ENCODE results near the gene RFTN2. TPM values are rescaled to one million over a fixed set of nuclear protein-coding genes. Genes with fewer than 3 reads are reported as not detected.
A peak's percentile ranks its signal among the peaks of the same experiment; 100 is the strongest.
"Not testable (repeated sequence)": the region's sequence is repeated elsewhere in the genome, so short reads cannot be mapped to it uniquely, and the experiment has no call there.

The RFTN2 gene
- total and polyA plus RNA-seq, 4 donors, result 0.40 to 22.6 (median 2.0) TPM

DNA sequence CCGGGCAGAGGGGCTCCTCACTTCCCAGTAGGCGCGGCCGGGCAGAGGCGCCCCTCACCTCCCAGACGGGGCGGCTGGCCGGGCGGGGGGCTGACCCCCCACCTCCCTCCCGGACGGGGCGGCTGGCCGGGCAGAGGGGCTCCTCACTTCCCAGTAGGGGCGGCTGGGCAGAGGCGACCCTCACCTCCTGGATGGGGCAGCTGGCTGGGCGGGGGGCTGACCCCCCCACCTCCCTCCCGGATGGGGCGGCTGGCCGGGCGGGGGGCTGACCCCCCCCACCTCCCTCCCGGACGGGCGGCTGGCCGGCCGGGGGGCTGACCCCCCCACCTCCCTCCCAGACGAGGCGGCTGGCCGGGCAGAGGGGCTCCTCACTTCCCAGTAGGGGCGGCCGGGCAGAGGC, 20.6 kb upstream of the RFTN2 start:
- not testable (repeated sequence) for DNase-seq; H3K27ac ChIP-seq (ENCODE audit: low read depth in 1 of 2, low read length in 1 of 2); H3K4me1 ChIP-seq (ENCODE audit: control insufficient read depth in 5 of 5, insufficient read depth in 5 of 5, low read length in 5 of 5); H3K4me3 ChIP-seq; H3K36me3 ChIP-seq (ENCODE audit: control insufficient read depth in 4 of 4, insufficient read depth in 4 of 4, low read length in 4 of 4); H3K27me3 ChIP-seq (ENCODE audit: control insufficient read depth in 3 of 3, insufficient read depth in 3 of 3, low read length in 2 of 3); ATAC-seq (ENCODE audit: insufficient read depth, low FRiP score); H3K9ac ChIP-seq (ENCODE audit: insufficient read depth in 1 of 2, low read length in 2 of 2); H3K9me3 ChIP-seq (ENCODE audit: control insufficient read depth in 4 of 4, insufficient read depth in 3 of 4, low read length in 3 of 4)
- 93 to 97% methylated on average over 7 to 19 of the region's 30 CpGs for WGBS, 2 donors

DNA sequence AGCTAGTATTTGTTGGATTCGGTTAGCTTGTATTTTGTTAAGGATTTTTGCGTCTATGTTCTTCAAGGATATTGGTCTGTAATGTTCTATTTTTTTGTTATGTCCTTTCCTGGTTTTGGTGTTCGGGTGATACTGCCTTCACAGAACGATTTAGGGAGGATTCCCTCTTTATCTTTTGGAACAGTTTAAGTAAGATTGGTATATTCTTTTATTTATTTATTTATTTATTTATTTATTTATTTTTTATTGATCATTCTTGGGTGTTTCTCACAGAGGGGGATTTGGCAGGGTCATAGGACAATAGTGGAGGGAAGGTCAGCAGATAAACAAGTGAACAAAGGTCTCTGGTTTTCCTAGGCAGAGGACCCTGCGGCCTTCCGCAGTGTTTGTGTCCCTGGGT, 19.8 kb upstream of the RFTN2 start:
- ATAC-seq (ENCODE audit: insufficient read depth, low FRiP score); H3K4me1 ChIP-seq (ENCODE audit: control insufficient read depth in 5 of 5, insufficient read depth in 5 of 5, low read length in 5 of 5); DNase-seq; H3K4me3 ChIP-seq; H3K27me3 ChIP-seq (ENCODE audit: control insufficient read depth in 3 of 3, insufficient read depth in 3 of 3, low read length in 2 of 3); H3K27ac ChIP-seq (ENCODE audit: low read depth in 1 of 2, low read length in 1 of 2); H3K9ac ChIP-seq (ENCODE audit: insufficient read depth in 1 of 2, low read length in 2 of 2); H3K36me3 ChIP-seq (ENCODE audit: control insufficient read depth in 4 of 4, insufficient read depth in 4 of 4, low read length in 4 of 4); H3K9me3 ChIP-seq (ENCODE audit: control insufficient read depth in 4 of 4, insufficient read depth in 3 of 4, low read length in 3 of 4): not testable (repeated sequence)
- 97 to 98% methylated on average over 4 of the region's 6 CpGs for WGBS, 2 donors

DNA sequence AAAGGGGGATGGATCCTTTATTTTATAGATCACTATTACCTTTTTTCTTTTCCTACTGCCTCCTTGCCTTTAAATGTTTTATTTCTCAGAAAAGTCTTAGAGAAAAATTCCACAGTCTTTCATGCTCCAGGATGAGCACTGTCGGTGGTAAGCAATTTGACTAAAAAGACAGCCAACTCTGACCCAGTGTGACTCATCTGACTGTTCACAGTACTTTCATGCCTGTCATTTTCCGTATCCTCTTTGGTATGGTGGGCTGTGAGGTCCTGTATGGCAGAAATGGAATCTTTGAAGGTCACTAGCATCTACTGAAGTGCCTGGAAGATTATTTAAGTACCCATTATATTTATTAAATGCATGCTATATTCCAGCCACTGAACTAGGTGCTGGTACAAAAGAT, 2.1 kb upstream of the RFTN2 start:
- H3K27me3 ChIP-seq (ENCODE audit: control insufficient read depth in 3 of 3, insufficient read depth in 3 of 3, low read length in 2 of 3), result no peaks in the 10 kb centered on the region
- H3K9me3 ChIP-seq (ENCODE audit: control insufficient read depth in 4 of 4, insufficient read depth in 3 of 4, low read length in 3 of 4), result no peaks in the 10 kb centered on the region
- H3K4me3 ChIP-seq, result no peak overlapping the region
- ATAC-seq (ENCODE audit: insufficient read depth, low FRiP score) (no peak), DNase-seq (no peak)
- H3K27ac ChIP-seq (ENCODE audit: low read depth in 1 of 2, low read length in 1 of 2), result no peak overlapping the region
- TF ChIP-seq, protein P1, sequence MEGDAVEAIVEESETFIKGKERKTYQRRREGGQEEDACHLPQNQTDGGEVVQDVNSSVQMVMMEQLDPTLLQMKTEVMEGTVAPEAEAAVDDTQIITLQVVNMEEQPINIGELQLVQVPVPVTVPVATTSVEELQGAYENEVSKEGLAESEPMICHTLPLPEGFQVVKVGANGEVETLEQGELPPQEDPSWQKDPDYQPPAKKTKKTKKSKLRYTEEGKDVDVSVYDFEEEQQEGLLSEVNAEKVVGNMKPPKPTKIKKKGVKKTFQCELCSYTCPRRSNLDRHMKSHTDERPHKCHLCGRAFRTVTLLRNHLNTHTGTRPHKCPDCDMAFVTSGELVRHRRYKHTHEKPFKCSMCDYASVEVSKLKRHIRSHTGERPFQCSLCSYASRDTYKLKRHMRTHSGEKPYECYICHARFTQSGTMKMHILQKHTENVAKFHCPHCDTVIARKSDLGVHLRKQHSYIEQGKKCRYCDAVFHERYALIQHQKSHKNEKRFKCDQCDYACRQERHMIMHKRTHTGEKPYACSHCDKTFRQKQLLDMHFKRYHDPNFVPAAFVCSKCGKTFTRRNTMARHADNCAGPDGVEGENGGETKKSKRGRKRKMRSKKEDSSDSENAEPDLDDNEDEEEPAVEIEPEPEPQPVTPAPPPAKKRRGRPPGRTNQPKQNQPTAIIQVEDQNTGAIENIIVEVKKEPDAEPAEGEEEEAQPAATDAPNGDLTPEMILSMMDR (IDR thresholded peaks at IDR 0.05; ENCODE audit: control extremely low read depth, extremely low read depth), result no peak
- H3K9ac ChIP-seq (ENCODE audit: insufficient read depth in 1 of 2, low read length in 2 of 2), result no peak overlapping the region
- WGBS, 2 donors, result 63 to 83% methylated on average over 2 of the region's 2 CpGs
- H3K4me1 ChIP-seq (ENCODE audit: control insufficient read depth in 5 of 5, insufficient read depth in 5 of 5, low read length in 5 of 5), result peaks cover 0 to 17% (median 3%) of the 10 kb centered on the region in 5 donors
- H3K36me3 ChIP-seq (ENCODE audit: control insufficient read depth in 4 of 4, insufficient read depth in 4 of 4, low read length in 4 of 4), result no peaks in the 10 kb centered on the region

- ATAC-seq (ENCODE audit: insufficient read depth, low FRiP score) (no peak), DNase-seq (peak in 1 of 3 donors; percentile 15)
- Histone ChIP-seq H3K36me3 (ENCODE audit: control insufficient read depth in 4 of 4, insufficient read depth in 4 of 4, low read length in 4 of 4) (no peaks in the 10 kb centered on the region), H3K4me1 (ENCODE audit: control insufficient read depth in 5 of 5, insufficient read depth in 5 of 5, low read length in 5 of 5) (peaks cover 0 to 17% (median 3%) of the 10 kb centered on the region in 5 donors), H3K9me3 (ENCODE audit: control insufficient read depth in 4 of 4, insufficient read depth in 3 of 4, low read length in 3 of 4) (no peaks in the 10 kb centered on the region), H3K27me3 (ENCODE audit: control insufficient read depth in 3 of 3, insufficient read depth in 3 of 3, low read length in 2 of 3) (no peaks in the 10 kb centered on the region), H3K27ac (ENCODE audit: low read depth in 1 of 2, low read length in 1 of 2) (no peak overlapping the region), H3K4me3 (no peak overlapping the region), H3K9ac (ENCODE audit: insufficient read depth in 1 of 2, low read length in 2 of 2) (no peak overlapping the region)
- TF ChIP-seq, protein P1 (IDR thresholded peaks at IDR 0.05; ENCODE audit: control extremely low read depth, extremely low read depth), result no peak
- WGBS, 2 donors, result 73 to 86% methylated on average over 3 of the region's 3 CpGs
These were observed 1.7 kb upstream of the RFTN2 start for GRCh38 chr2:197677056-197677455.
